Ishikawa (cell line): Measurements from ENCODE around the gene ACVR1B.

Source experiments
- CEBPB ChIP-seq: IDR thresholded peaks from 2 replicates; pipeline ENCODE4 v1.6.1; 2012
- CREB1 ChIP-seq: IDR thresholded peaks from 2 replicates; pipeline ENCODE4 v1.6.1; 2012; ENCODE audit warnings: low read depth
- EGR1 ChIP-seq: IDR thresholded peaks from 2 replicates; pipeline ENCODE4 v1.6.1; 2012
- EP300 ChIP-seq: IDR thresholded peaks from 2 replicates; pipeline ENCODE4 v1.6.1; 2012; ENCODE audit warnings: borderline replicate concordance
- FOXM1 ChIP-seq: IDR thresholded peaks from 2 replicates; pipeline ENCODE4 v1.6.1; 2012; ENCODE audit warnings: low read depth, borderline replicate concordance
- NFIC ChIP-seq: IDR thresholded peaks from 2 replicates; pipeline ENCODE4 v1.6.1; 2012
- RAD21 ChIP-seq: IDR thresholded peaks from 2 replicates; pipeline ENCODE4 v1.6.1; 2012; ENCODE audit warnings: low read depth
- TAF1 ChIP-seq: IDR thresholded peaks from 2 replicates; pipeline ENCODE4 v1.6.1; 2012; ENCODE audit warnings: low read depth, mild to moderate bottlenecking
- TCF12 ChIP-seq: IDR thresholded peaks from 2 replicates; pipeline ENCODE4 v1.6.1; 2012; ENCODE audit warnings: low read depth
- TEAD4 ChIP-seq: IDR thresholded peaks from 2 replicates; pipeline ENCODE4 v1.6.1; 2012
- YY1 ChIP-seq: IDR thresholded peaks from 2 replicates; pipeline ENCODE4 v1.6.1; 2012; ENCODE audit warnings: low read depth
- ZBTB7A ChIP-seq: IDR thresholded peaks from 2 replicates; pipeline ENCODE4 v1.6.1; 2012; ENCODE audit warnings: low read depth
- TF ChIP-seq, protein P1 (sequence below): IDR thresholded peaks from 2 replicates; pipeline ENCODE4 v1.6.1; 2012; ENCODE audit warnings: low read depth, mild to moderate bottlenecking
- TF ChIP-seq, protein P2 (sequence below): IDR thresholded peaks from 2 replicates; pipeline ENCODE4 v1.6.1; 2012
- TF ChIP-seq, protein P3 (sequence below): IDR thresholded peaks from 2 replicates; pipeline ENCODE4 v1.6.1; 2012

Gene ACVR1B

DNA sequence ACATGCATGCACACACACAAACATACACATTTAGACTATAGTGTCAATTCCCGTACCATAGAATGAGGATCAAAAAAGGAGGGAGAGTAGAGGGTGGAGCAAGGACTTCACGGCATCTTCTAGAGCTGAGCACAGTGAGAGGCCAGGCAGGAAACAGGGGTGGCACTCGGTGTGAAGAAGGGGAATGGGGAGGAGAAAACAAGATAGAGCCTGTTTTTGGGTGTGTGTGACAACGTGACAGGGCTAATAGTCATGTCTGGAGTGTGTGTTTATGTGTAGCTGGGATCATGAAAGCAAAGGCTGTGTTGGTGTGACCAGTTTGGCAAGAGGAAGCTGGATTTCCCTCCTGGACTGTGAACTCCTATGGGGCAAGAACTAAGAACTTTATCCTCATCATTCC lies 9.9 kb upstream of the ACVR1B start:
- no peak for TF ChIP-seq NFIC
- TF ChIP-seq ZBTB7A, result no peak
- no peak for TF ChIP-seq CEBPB
- TF ChIP-seq RAD21, result no peak
- no peak for TF ChIP-seq TEAD4
- TF ChIP-seq CREB1, result no peak
- TF ChIP-seq, protein P1, sequence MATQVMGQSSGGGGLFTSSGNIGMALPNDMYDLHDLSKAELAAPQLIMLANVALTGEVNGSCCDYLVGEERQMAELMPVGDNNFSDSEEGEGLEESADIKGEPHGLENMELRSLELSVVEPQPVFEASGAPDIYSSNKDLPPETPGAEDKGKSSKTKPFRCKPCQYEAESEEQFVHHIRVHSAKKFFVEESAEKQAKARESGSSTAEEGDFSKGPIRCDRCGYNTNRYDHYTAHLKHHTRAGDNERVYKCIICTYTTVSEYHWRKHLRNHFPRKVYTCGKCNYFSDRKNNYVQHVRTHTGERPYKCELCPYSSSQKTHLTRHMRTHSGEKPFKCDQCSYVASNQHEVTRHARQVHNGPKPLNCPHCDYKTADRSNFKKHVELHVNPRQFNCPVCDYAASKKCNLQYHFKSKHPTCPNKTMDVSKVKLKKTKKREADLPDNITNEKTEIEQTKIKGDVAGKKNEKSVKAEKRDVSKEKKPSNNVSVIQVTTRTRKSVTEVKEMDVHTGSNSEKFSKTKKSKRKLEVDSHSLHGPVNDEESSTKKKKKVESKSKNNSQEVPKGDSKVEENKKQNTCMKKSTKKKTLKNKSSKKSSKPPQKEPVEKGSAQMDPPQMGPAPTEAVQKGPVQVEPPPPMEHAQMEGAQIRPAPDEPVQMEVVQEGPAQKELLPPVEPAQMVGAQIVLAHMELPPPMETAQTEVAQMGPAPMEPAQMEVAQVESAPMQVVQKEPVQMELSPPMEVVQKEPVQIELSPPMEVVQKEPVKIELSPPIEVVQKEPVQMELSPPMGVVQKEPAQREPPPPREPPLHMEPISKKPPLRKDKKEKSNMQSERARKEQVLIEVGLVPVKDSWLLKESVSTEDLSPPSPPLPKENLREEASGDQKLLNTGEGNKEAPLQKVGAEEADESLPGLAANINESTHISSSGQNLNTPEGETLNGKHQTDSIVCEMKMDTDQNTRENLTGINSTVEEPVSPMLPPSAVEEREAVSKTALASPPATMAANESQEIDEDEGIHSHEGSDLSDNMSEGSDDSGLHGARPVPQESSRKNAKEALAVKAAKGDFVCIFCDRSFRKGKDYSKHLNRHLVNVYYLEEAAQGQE, result no peak
- no peak for TF ChIP-seq EGR1
- TF ChIP-seq EP300, result no peak

DNA sequence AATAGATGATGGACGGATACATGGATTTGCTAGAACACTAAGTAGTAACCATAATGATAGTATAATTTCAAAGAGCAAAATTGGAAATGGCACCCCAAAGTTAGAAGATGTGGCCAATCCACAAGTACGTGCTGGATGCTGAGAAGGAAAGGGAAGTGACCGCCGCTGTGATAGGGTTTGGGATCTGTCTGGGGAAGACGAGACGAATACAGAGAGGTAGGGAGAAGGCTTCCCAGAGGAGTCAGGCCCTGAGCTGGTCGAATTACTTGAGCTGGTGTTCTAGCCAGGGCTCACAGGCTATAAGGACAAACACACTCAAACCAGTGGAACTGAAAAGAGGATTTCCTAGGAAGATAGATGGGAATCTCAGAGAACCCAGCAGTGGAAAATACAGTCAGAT lies 9.4 kb upstream of the ACVR1B start:
- TF ChIP-seq CREB1 (no peak), RAD21 (no peak), NFIC (no peak), TEAD4 (no peak), YY1 (no peak), TAF1 (no peak), CEBPB (no peak), ZBTB7A (no peak), EGR1 (no peak), FOXM1 (no peak)
- TF ChIP-seq, protein P2, sequence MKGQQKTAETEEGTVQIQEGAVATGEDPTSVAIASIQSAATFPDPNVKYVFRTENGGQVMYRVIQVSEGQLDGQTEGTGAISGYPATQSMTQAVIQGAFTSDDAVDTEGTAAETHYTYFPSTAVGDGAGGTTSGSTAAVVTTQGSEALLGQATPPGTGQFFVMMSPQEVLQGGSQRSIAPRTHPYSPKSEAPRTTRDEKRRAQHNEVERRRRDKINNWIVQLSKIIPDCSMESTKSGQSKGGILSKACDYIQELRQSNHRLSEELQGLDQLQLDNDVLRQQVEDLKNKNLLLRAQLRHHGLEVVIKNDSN, result no peak
- TF ChIP-seq, protein P1, result no peak

DNA sequence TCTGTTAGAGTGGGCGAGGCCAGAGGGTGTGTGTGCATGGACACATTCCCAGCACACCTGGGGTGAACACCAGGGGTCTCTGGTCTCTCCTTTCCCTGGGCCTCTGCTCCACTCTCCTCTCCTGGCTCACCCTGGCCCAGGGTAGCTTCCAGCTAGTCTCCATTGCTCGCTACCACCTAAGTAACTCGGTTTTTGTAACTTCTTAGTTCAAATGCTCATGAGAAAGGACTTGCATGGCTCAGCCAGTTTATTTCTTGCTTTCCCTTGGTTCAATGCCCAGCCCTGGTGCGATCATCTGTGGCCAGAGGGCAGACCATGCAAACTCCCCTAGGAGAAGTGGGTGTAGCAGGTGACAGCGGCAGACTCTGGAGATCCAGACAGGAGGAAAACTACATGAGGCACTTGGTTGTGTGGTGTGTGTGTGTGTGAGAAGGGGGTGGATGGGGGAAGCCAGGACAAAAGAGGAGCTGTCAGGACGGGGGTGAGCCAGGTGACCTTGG lies 8.9 kb upstream of the ACVR1B start:
- TF ChIP-seq RAD21 (no peak), ZBTB7A (no peak), EGR1 (no peak), TAF1 (no peak), TEAD4 (no peak), FOXM1 (no peak), EP300 (no peak), CEBPB (no peak), TCF12 (no peak), CREB1 (no peak), NFIC (no peak), YY1 (no peak)
- TF ChIP-seq, protein P2, result no peak
- TF ChIP-seq, protein P1, result no peak
- TF ChIP-seq, protein P3, sequence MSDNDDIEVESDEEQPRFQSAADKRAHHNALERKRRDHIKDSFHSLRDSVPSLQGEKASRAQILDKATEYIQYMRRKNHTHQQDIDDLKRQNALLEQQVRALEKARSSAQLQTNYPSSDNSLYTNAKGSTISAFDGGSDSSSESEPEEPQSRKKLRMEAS, result no peak

DNA sequence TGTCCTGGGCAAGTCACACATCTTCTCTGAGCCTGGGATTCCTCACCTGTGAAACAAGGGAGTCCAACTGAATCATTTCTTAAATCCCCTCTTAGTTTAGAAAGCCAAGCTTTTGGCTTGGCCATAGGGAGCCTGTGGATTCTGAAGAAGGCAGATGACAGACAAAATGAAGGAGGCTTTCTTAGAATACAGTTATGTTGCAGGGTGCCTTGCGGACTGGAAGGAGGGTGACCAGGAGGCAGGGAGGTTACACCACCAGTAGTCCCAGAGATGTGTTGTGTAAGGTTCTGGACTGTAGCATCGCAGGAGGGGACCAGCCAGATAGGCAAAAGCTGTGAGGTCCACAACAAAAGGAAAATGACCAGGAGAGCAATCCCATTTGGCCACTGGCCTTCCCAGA lies 8.2 kb upstream of the ACVR1B start:
- TF ChIP-seq EGR1 (no peak), CREB1 (no peak), CEBPB (no peak), YY1 (no peak)

DNA sequence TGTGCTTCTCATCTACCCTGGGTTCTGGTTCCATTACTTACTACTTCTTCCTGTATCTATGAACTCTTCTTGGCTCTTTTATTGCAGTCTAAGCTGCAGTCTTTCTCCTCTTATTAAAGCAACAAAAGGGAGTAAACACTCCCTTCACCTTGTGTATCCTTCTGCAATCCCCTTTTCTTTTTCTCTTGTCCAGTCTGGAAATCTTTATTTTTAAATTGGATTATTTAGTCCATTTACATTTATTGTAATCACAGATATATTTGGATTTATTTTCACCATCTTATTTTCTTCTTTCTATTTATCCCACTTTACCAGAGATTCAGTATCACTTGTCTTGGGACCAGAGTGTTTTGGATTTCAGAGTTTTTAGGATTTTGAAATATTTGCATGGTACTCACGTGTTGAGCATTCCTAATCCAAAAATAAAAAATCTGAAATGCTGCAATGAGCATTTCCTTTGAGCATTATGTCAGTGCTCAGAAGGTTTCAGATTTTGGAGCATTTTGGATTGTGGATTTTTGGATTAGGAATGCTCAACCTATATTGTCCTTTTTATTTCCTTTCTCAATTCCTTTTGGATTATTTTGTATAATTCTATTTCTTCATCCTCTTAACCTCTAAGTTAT lies 6.8 kb upstream of the ACVR1B start:
- no peak for TF ChIP-seq FOXM1
- TF ChIP-seq TAF1, result no peak
- no peak for TF ChIP-seq YY1
